Epithelial cell of esophagus (primary cell): ENCODE data around the gene TSHZ2.

Experiments used
- DNase-seq: peaks from one replicate; pipeline ENCODE4 v3.0.0; 2010; ENCODE audit warnings: low read depth
- H3K4me3 ChIP-seq: 2 replicates; pipeline ENCODE4 v1.5.1; 2011; ENCODE audit warnings: mild to moderate bottlenecking, low read length, control low read depth
- CTCF ChIP-seq: IDR thresholded peaks from 2 replicates; pipeline ENCODE4 v1.5.1; 2011; ENCODE audit warnings: low read depth, mild to moderate bottlenecking, low read length, control low read depth, inconsistent platforms; ENCODE audit not compliant: insufficient read depth; ENCODE audit errors: missing control alignments

TSHZ2 gene

GRCh38 chr20:53343448-53343847 is 371.3 kb downstream of the TSHZ2 start:
- no peak overlapping the region for H3K4me3 ChIP-seq
- TF ChIP-seq CTCF = no peak
- DNase-seq = no peak

- TF ChIP-seq CTCF = no peak
- no peak for DNase-seq
- H3K4me3 ChIP-seq = no peak overlapping the region
Measured at GRCh38 chr20:53344891-53345290, 372.7 kb downstream of the TSHZ2 start.

- no peak for TF ChIP-seq CTCF
- no peak overlapping the region for H3K4me3 ChIP-seq
- no peak for DNase-seq
Measured at GRCh38 chr20:53345536-53346334, 373.6 kb downstream of the TSHZ2 start.

- H3K4me3 ChIP-seq = no peak overlapping the region
- TF ChIP-seq CTCF = no peak
- no peak for DNase-seq
Measured at GRCh38 chr20:53346335-53346648, 374.1 kb downstream of the TSHZ2 start.

GRCh38 chr20:53349730-53350129 is 377.6 kb downstream of the TSHZ2 start:
- no peak overlapping the region for H3K4me3 ChIP-seq
- no peak for DNase-seq
- no peak for TF ChIP-seq CTCF

- DNase-seq = no peak
- TF ChIP-seq CTCF = no peak
Measured at GRCh38 chr20:53352727-53353440, 380.7 kb downstream of the TSHZ2 start.

More at GRCh38 chr20:53352727-53353440, 380.7 kb downstream of the TSHZ2 start:
- no peak overlapping the region for H3K4me3 ChIP-seq
